Astrocyte (in vitro differentiated cells and primary cell): Measurements from ENCODE around the gene AGO4. TPM values are rescaled to one million over a fixed set of nuclear protein-coding genes. Genes with fewer than 3 reads are reported as not detected.

Experiments used
- DNase-seq: peaks from one replicate; pipeline ENCODE4 v3.0.0-alpha.2; 2010; ENCODE audit warnings: low read depth
- FAIRE-seq: peaks from 2 replicates; lab custom pipeline; 2011; peaks lifted over from hg19 to GRCh38; lab: Jason Lieb, UNC
- H2AFZ ChIP-seq: 2 replicates; pipeline ENCODE4 v1.6.0; 2012; ENCODE audit warnings: low read depth, low read length, inconsistent platforms
- H3K27ac ChIP-seq: 2 replicates; pipeline ENCODE4 v1.5.1; 2011; ENCODE audit warnings: low read depth, low read length, inconsistent platforms
- H3K27me3 ChIP-seq: 2 replicates; pipeline ENCODE4 v1.6.0; 2011; ENCODE audit warnings: low read length, inconsistent platforms; ENCODE audit not compliant: insufficient read depth
- H3K36me3 ChIP-seq: 2 replicates; pipeline ENCODE4 v1.5.1; 2011; ENCODE audit warnings: low read length, inconsistent platforms; ENCODE audit not compliant: insufficient read depth
- H3K4me1 ChIP-seq: 2 replicates; pipeline ENCODE4 v1.5.1; 2011; ENCODE audit warnings: low read length, inconsistent platforms; ENCODE audit not compliant: insufficient read depth
- H3K4me2 ChIP-seq: 2 replicates; pipeline ENCODE4 v1.6.0; 2012; ENCODE audit warnings: low read length, inconsistent platforms
- H3K4me3 ChIP-seq: 2 replicates; pipeline ENCODE4 v1.5.1; 2011; ENCODE audit warnings: low read depth, mild to moderate bottlenecking, low read length, inconsistent platforms; ENCODE audit not compliant: insufficient read depth
- H3K79me2 ChIP-seq: 2 replicates; pipeline ENCODE4 v1.6.0; 2012; ENCODE audit warnings: mild to moderate bottlenecking, low read length, inconsistent platforms; ENCODE audit not compliant: insufficient read depth
- H3K9ac ChIP-seq: 2 replicates; pipeline ENCODE4 v1.6.0; 2012; ENCODE audit warnings: mild to moderate bottlenecking, low read length, inconsistent platforms
- H3K9me3 ChIP-seq: 2 replicates; pipeline ENCODE4 v1.5.1; 2012; ENCODE audit warnings: low read depth, mild to moderate bottlenecking, low read length, inconsistent platforms; ENCODE audit not compliant: insufficient read depth
- H4K20me1 ChIP-seq: 2 replicates; pipeline ENCODE4 v1.6.0; 2012; ENCODE audit warnings: low read length, inconsistent platforms; ENCODE audit not compliant: insufficient read depth
- H3K27ac Mint-ChIP-seq: one replicate; pipeline ENCODE4 v1.8.0; 2021; ENCODE audit warnings: mild to moderate bottlenecking, mixed read lengths; ENCODE audit not compliant: unreplicated experiment
- H3K27me3 Mint-ChIP-seq: one replicate; pipeline ENCODE4 v1.8.0; 2021; ENCODE audit warnings: low read depth, mixed read lengths; ENCODE audit not compliant: unreplicated experiment
- H3K36me3 Mint-ChIP-seq: one replicate; pipeline ENCODE4 v1.8.0; 2021; ENCODE audit warnings: low read depth, mixed read lengths; ENCODE audit not compliant: unreplicated experiment
- H3K4me1 Mint-ChIP-seq: one replicate; pipeline ENCODE4 v1.8.0; 2021; ENCODE audit warnings: low read depth, mixed read lengths; ENCODE audit not compliant: unreplicated experiment
- H3K4me3 Mint-ChIP-seq: one replicate; pipeline ENCODE4 v1.8.0; 2021; ENCODE audit warnings: mild to moderate bottlenecking, moderate library complexity, mixed read lengths; ENCODE audit not compliant: unreplicated experiment
- H3K9me3 Mint-ChIP-seq: one replicate; pipeline ENCODE4 v1.8.0; 2021; ENCODE audit warnings: mild to moderate bottlenecking, mixed read lengths; ENCODE audit not compliant: unreplicated experiment
- CTCF ChIP-seq: IDR thresholded peaks from 2 replicates; pipeline ENCODE4 v1.5.1; 2011; ENCODE audit warnings: low read depth, mild to moderate bottlenecking, inconsistent platforms, low read length, moderate library complexity; ENCODE audit not compliant: insufficient read depth
- EZH2 ChIP-seq: IDR thresholded peaks from 2 replicates; pipeline ENCODE4 v1.6.1; 2012; ENCODE audit warnings: mild to moderate bottlenecking, low read length, inconsistent platforms; ENCODE audit not compliant: insufficient read depth
- total RNA-seq: library from RNA; stranded (reverse); gene quantifications from 2 replicates; pipeline ENCODE4 v1.2.1, GENCODE V29; 2021

AGO4 gene
- total RNA-seq, 1 donor from 2014 or later, result 9.8 TPM

- H3K4me2 ChIP-seq, result no peak overlapping the region
- Mint-ChIP-seq H3K4me1 (no peaks in the 10 kb centered on the region), H3K4me3 (no peak overlapping the region), H3K36me3 (peaks cover 12% of the 10 kb centered on the region), H3K27ac (no peak overlapping the region), H3K27me3 (no peaks in the 10 kb centered on the region), H3K9me3 (no peaks in the 10 kb centered on the region)
- DNase-seq (no peak), FAIRE-seq (no peak)
- no peaks in the 10 kb centered on the region for H3K9me3 ChIP-seq
- H3K79me2 ChIP-seq, result no peaks in the 10 kb centered on the region
- no peaks in the 10 kb centered on the region for H4K20me1 ChIP-seq
- H3K4me3 ChIP-seq, result no peak overlapping the region
- TF ChIP-seq CTCF (no peak), EZH2 (no peak)
- H3K9ac ChIP-seq, result no peak overlapping the region
- no peaks in the 10 kb centered on the region for H3K4me1 ChIP-seq
- H3K27ac ChIP-seq, result no peak overlapping the region
- H2AFZ ChIP-seq, result no peak overlapping the region
- no peaks in the 10 kb centered on the region for H3K27me3 ChIP-seq
- H3K36me3 ChIP-seq, result peaks cover 7% of the 10 kb centered on the region
Observed at GRCh38 chr1:35857830-35858229, 50.0 kb downstream of the AGO4 start.

- Histone ChIP-seq H3K9me3 (no peaks in the 10 kb centered on the region), H3K9ac (no peak overlapping the region), H3K4me3 (no peak overlapping the region), H2AFZ (no peak overlapping the region), H3K27me3 (no peaks in the 10 kb centered on the region), H3K4me1 (no peaks in the 10 kb centered on the region), H3K27ac (no peak overlapping the region), H4K20me1 (no peaks in the 10 kb centered on the region), H3K79me2 (no peaks in the 10 kb centered on the region), H3K4me2 (no peak overlapping the region), H3K36me3 (peaks cover 2% of the 10 kb centered on the region)
- FAIRE-seq (no peak), DNase-seq (no peak)
- no peak overlapping the region for H3K4me3 Mint-ChIP-seq
- TF ChIP-seq EZH2 (no peak), CTCF (no peak)
- H3K4me1 Mint-ChIP-seq, result no peaks in the 10 kb centered on the region
- no peaks in the 10 kb centered on the region for H3K9me3 Mint-ChIP-seq
- H3K27ac Mint-ChIP-seq, result no peak overlapping the region
- H3K36me3 Mint-ChIP-seq, result peaks cover 7% of the 10 kb centered on the region
- H3K27me3 Mint-ChIP-seq, result no peaks in the 10 kb centered on the region
Observed at GRCh38 chr1:35860696-35861095, 52.9 kb downstream of the AGO4 start.

GRCh38 chr1:35863136-35863535 lies 55.3 kb downstream of the AGO4 start:
- peaks cover 4% of the 10 kb centered on the region for H3K36me3 Mint-ChIP-seq
- Histone ChIP-seq H4K20me1 (no peaks in the 10 kb centered on the region), H3K4me2 (no peak overlapping the region), H3K9me3 (no peaks in the 10 kb centered on the region), H3K79me2 (no peaks in the 10 kb centered on the region), H2AFZ (no peak overlapping the region), H3K27me3 (no peaks in the 10 kb centered on the region), H3K27ac (no peak overlapping the region), H3K4me1 (no peaks in the 10 kb centered on the region), H3K9ac (no peak overlapping the region), H3K4me3 (no peak overlapping the region), H3K36me3 (no peaks in the 10 kb centered on the region)
- no peaks in the 10 kb centered on the region for H3K27me3 Mint-ChIP-seq
- no peaks in the 10 kb centered on the region for H3K4me1 Mint-ChIP-seq
- FAIRE-seq (no peak), DNase-seq (no peak)
- TF ChIP-seq CTCF, result no peak
- no peak for TF ChIP-seq EZH2
- no peaks in the 10 kb centered on the region for H3K9me3 Mint-ChIP-seq
- no peak overlapping the region for H3K27ac Mint-ChIP-seq
- H3K4me3 Mint-ChIP-seq, result no peak overlapping the region
